Transverse colon (tissue), 4 donors: ENCODE data around the gene CELSR1. TPM values are rescaled to one million over a fixed set of nuclear protein-coding genes. Genes with fewer than 3 reads are reported as not detected.

Experiments used
- DNase-seq: peaks from one replicate; pipeline ENCODE4 v3.0.0-alpha.2; 2019
- H3K27ac ChIP-seq, 4 donors: fragments of 200-600 bp; sonication (generic); 2 replicates each; pipeline ENCODE4 v1.5.1; 2016 to 2018; ENCODE audit warnings: inconsistent platforms in 4 of 4
- H3K27me3 ChIP-seq: fragments of 200-600 bp; sonication (generic); 2 replicates; pipeline ENCODE4 v1.5.1; 2017; ENCODE audit warnings: inconsistent platforms
- H3K36me3 ChIP-seq, 4 donors: fragments of 200-600 bp; sonication (generic); 2 replicates each; pipeline ENCODE4 v1.5.1; 2017 to 2019; ENCODE audit warnings: inconsistent platforms in 4 of 4
- H3K4me1 ChIP-seq, 4 donors: fragments of 200-600 bp; sonication (generic); 2 replicates each; pipeline ENCODE4 v1.5.1; 2017 to 2020; ENCODE audit warnings: inconsistent platforms in 4 of 4
- H3K4me3 ChIP-seq, 4 donors: fragments of 200-600 bp; sonication (generic); 1 replicate in 1 of 4; 2 replicates in 3 of 4; pipeline versions ENCODE4 v1.5.1 to v1.6.1; 2017 to 2019; ENCODE audit warnings: inconsistent platforms in 4 of 4
- H3K9me3 ChIP-seq, 2 donors: fragments of 200-600 bp; sonication (generic); 2 replicates each; pipeline ENCODE4 v1.5.1; 2017 to 2019; ENCODE audit warnings: inconsistent platforms in 2 of 2
- EP300 ChIP-seq: sonication (generic); formaldehyde crosslinking; IDR thresholded peaks from one replicate; pipeline ENCODE4 v1.6.1; 2017; ENCODE audit warnings: antibody characterized with exemption, low read depth
- POLR2A ChIP-seq: fragments of 450-650 bp; IDR thresholded peaks from one replicate; pipeline ENCODE4 v1.6.1; 2016; ENCODE audit warnings: antibody characterized with exemption, mild to moderate bottlenecking, moderate library complexity
- POLR2AphosphoS5 ChIP-seq, 3 donors: sonication (generic); formaldehyde crosslinking; IDR thresholded peaks; one replicate each; pipeline ENCODE4 v1.6.1; 2016; ENCODE audit warnings: antibody characterized with exemption in 3 of 3
- WGBS, 2 donors: methylation state at CpG; one replicate each; pipeline ENCODE4 v1.1.5; 2018; ENCODE audit warnings: low coverage in 1 of 2; 5-methylcytosine and 5-hydroxymethylcytosine counted together
- in situ Hi-C, 4 donors: fragments of 200-750 bp; cut with MboI; loops; one replicate each; pipeline versions ENCODE4 v1.15.0 to v1.15.1; 2017; ENCODE audit warnings: low sequenced_read_pairs in 3 of 4, low pct_ligation_motif_present in 1 of 4, low pct_unique_long_range_greater_than_20kb in 1 of 4
- intact Hi-C: fragments of 100-400 bp; cut with DNase I; formaldehyde crosslinking; loops from one replicate; pipeline ENCODE4 v1.15.1; 2023; ENCODE audit warnings: low total_unique reads
- total RNA-seq, 4 donors: library from RNA; depleted of rRNA; stranded (reverse); fragments of >200 nt; gene quantifications; one replicate each; pipeline ENCODE4 v1.1.0, GENCODE V29; 2016
- TF ChIP-seq, protein P1 (sequence below), 5 experiments: fragments of 200-600 bp in 3 of 5; fragments of 450-650 bp in 2 of 5; sonication (generic) in 3 of 5; IDR thresholded peaks; 1 replicate in 2 of 5; 2 replicates in 3 of 5; pipeline ENCODE4 v1.5.1; 2016 to 2017; ENCODE audit warnings: antibody characterized with exemption in 5 of 5, inconsistent platforms in 3 of 5, mild to moderate bottlenecking in 2 of 5, moderate library complexity in 1 of 5

The CELSR1 gene
- total RNA-seq, 4 donors from 2014 or later, result 0.96 to 2.5 (median 1.4) TPM

DNA sequence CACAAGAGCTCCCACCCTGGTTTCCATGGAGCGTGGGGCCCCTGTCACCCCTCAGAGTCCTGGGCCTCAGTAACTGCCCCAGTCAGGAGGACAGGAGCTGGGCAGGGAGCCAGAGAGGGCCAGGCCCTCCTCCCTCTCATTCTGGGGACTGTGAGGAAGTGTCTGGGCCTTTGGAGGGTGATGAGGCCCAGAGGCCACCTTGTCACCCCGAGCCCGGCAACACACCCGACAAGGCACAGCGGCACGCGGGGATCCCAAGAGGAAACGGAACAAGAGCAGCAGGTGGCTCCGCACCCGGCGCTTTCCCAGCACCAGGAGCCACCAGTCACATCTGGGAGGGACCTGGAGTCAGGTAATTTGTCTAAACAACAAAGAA is 72.1 kb downstream of the CELSR1 start:
- Histone ChIP-seq H3K4me1 (no peaks in the 10 kb centered on the region), H3K27ac (no peak overlapping the region), H3K36me3 (no peaks in the 10 kb centered on the region), H3K9me3 (no peaks in the 10 kb centered on the region), H3K4me3 (no peak overlapping the region), H3K27me3 (no peaks in the 10 kb centered on the region)
- in situ Hi-C loops (no loop called here), intact Hi-C loops (no loop called here)
- DNase-seq, result no peak
- TF ChIP-seq POLR2A, result no peak
- no peak for TF ChIP-seq POLR2AphosphoS5 (IDR thresholded peaks at IDR 0.05)
- TF ChIP-seq, protein P1, sequence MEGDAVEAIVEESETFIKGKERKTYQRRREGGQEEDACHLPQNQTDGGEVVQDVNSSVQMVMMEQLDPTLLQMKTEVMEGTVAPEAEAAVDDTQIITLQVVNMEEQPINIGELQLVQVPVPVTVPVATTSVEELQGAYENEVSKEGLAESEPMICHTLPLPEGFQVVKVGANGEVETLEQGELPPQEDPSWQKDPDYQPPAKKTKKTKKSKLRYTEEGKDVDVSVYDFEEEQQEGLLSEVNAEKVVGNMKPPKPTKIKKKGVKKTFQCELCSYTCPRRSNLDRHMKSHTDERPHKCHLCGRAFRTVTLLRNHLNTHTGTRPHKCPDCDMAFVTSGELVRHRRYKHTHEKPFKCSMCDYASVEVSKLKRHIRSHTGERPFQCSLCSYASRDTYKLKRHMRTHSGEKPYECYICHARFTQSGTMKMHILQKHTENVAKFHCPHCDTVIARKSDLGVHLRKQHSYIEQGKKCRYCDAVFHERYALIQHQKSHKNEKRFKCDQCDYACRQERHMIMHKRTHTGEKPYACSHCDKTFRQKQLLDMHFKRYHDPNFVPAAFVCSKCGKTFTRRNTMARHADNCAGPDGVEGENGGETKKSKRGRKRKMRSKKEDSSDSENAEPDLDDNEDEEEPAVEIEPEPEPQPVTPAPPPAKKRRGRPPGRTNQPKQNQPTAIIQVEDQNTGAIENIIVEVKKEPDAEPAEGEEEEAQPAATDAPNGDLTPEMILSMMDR (IDR thresholded peaks at IDR 0.05), result no peak
- TF ChIP-seq EP300, result no peak
- 82% methylated on average over 11 of the region's 11 CpGs; no CpG with 5 or more reads in 1 of the 2 donors for WGBS, 2 donors

DNA sequence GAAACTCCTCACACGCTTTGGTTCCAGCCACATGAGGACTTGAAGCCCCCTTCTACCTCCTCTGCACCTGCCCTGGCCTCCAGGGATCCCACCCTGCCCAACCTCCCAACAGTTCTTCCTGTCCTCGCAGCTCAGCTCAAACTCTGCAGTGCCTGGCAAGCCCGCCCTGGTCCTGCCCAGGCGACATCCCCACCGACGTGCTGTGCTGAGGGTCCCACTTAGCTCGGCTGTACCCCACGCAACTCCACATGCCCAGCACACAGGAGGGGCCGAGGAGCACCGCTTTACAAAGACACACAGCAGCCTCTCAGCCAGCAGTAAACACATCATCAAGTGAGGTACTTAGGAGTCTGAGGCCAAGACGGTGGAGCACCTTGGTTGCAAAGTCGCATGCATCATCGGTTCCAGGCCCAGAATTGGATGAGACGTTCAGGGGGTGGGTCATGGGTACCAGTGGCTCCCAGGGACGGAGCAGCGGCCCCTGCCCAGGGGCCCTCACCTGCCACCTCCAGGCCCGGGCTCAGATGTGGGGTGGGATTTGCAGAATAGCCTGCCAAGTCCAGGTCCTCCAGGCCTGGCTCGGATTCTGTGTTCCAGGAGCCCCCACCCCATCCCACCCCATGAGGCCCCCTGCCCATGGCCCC is 72.6 kb downstream of the CELSR1 start:
- intact Hi-C loops (no loop called here), in situ Hi-C loops (no loop called here)
- no peaks in the 10 kb centered on the region for H3K36me3 ChIP-seq
- TF ChIP-seq POLR2A (no peak), POLR2AphosphoS5 (IDR thresholded peaks at IDR 0.05) (no peak), EP300 (no peak)
- TF ChIP-seq, protein P1 (IDR thresholded peaks at IDR 0.05), result no peak
- DNase-seq, result no peak
- 80% methylated on average over 18 of the region's 18 CpGs; no CpG with 5 or more reads in 1 of the 2 donors for WGBS, 2 donors
- H3K9me3 ChIP-seq, result no peaks in the 10 kb centered on the region
- H3K27ac ChIP-seq, result no peak overlapping the region
- no peaks in the 10 kb centered on the region for H3K27me3 ChIP-seq
- no peak overlapping the region for H3K4me3 ChIP-seq
- no peaks in the 10 kb centered on the region for H3K4me1 ChIP-seq

DNA sequence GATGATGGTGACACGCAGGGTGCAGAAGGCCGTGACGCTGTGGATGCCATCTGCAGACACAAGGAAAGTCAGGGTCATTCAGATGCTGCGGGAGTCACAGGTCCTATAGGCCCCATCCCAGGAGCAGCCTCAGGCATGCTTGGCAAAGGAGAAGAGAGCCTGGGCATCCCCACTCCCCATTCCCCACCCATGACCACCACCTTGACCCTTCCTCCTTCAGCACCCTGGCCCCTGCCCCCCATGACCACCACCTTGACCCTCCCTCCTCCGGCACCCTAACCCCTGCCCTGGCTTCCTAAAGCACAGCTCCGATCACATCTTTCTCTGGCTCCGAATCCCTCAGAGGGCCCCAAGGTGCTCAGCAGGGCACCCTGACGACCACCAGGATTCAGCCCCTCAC is 73.1 kb downstream of the CELSR1 start:
- H3K36me3 ChIP-seq, result no peaks in the 10 kb centered on the region
- in situ Hi-C loops (no loop called here), intact Hi-C loops (no loop called here)
- TF ChIP-seq, protein P1 (IDR thresholded peaks at IDR 0.05), result no peak
- TF ChIP-seq POLR2AphosphoS5 (IDR thresholded peaks at IDR 0.05), result no peak
- TF ChIP-seq POLR2A, result no peak
- TF ChIP-seq EP300, result no peak
- H3K27ac ChIP-seq, result no peak overlapping the region
- no peaks in the 10 kb centered on the region for H3K9me3 ChIP-seq
- no peaks in the 10 kb centered on the region for H3K4me1 ChIP-seq
- no peaks in the 10 kb centered on the region for H3K27me3 ChIP-seq
- DNase-seq, result no peak
- 97 to 100% methylated on average over 2 to 8 of the region's 8 CpGs for WGBS, 2 donors
- no peak overlapping the region for H3K4me3 ChIP-seq

DNA sequence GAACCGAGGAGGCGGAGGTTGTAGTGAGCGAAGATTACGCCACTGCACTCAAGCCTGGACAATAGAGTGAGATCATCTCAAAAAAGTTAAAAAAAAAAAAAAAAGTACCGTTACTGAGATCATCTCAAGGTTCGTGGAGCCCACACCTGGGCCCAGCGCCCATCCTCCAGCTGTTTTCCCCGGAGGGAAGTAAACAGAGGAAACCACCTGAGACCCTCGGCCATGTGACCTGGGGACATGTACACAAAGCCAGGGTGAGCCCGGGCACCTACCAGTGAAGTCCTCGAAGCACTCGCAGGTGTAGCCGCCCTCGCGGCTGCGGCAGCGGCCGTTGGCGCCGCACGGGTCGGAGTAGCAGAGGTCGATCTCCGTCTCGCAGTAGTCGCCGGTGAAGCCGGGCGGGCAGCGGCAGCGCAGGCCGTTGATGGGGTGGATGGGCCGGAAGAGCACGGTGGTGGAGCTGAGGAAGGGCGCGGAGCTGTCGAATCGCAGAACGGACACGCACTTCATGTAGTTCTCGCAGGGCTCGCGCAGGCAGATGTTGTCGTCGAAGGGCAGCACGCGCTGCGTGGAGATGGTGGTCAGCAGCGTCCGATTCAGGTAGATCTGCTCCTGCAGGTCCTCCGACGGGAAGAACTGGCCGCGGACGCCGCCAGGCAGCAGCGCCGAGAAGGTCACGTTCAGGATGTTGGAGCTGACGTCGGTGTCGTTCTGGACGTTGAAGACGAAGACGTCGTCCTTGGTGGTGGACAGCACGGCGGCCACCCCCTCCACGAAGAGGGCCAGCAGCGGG is 73.8 kb downstream of the CELSR1 start:
- H3K36me3 ChIP-seq, result no peaks in the 10 kb centered on the region
- no peaks in the 10 kb centered on the region for H3K27me3 ChIP-seq
- H3K4me1 ChIP-seq, result no peaks in the 10 kb centered on the region
- in situ Hi-C loops, result no loop called here
- TF ChIP-seq POLR2A, result no peak
- TF ChIP-seq, protein P1 (IDR thresholded peaks at IDR 0.05), result no peak
- no peak for TF ChIP-seq POLR2AphosphoS5 (IDR thresholded peaks at IDR 0.05)
- no peak for TF ChIP-seq EP300
- 93 to 95% methylated on average over 22 to 70 of the region's 70 CpGs for WGBS, 2 donors
- intact Hi-C loops, result no loop called here
- H3K9me3 ChIP-seq, result no peaks in the 10 kb centered on the region
- no peak overlapping the region for H3K4me3 ChIP-seq
- no peak for DNase-seq
- H3K27ac ChIP-seq, result no peak overlapping the region
